MM.1S (cell line): ENCODE measurements around the gene SHROOM3.

Experiments
- DNase-seq: peaks from one replicate; pipeline ENCODE4 v3.0.0-alpha.2; 2015
- H2AFZ ChIP-seq: fragments of 300-600 bp; sonication (generic); 2 replicates; pipeline ENCODE4 v1.6.0; 2016; ENCODE audit warnings: antibody characterized with exemption, low read length
- H3F3A ChIP-seq: fragments of 300-600 bp; sonication (generic); 2 replicates; pipeline ENCODE4 v1.6.1; 2016; ENCODE audit warnings: mild to moderate bottlenecking, antibody characterized with exemption, low read length, moderate library complexity, mixed read lengths; ENCODE audit not compliant: insufficient read depth
- H3K27ac ChIP-seq: fragments of 300-600 bp; sonication (generic); 2 replicates; pipeline ENCODE4 v1.5.1; 2016; ENCODE audit warnings: mild to moderate bottlenecking, low read length
- H3K27me3 ChIP-seq: fragments of 300-600 bp; sonication (generic); replicated peaks from 2 replicates; pipeline ENCODE4 v1.6.0; 2016; ENCODE audit warnings: low read length; ENCODE audit not compliant: insufficient read depth
- H3K36me3 ChIP-seq: fragments of 300-600 bp; sonication (generic); replicated peaks from 2 replicates; pipeline ENCODE4 v1.6.1; 2016; ENCODE audit warnings: mild to moderate bottlenecking, low read length, mixed read lengths; ENCODE audit not compliant: insufficient read depth
- H3K4me1 ChIP-seq: fragments of 300-600 bp; sonication (generic); 2 replicates; pipeline ENCODE4 v1.6.1; 2016; ENCODE audit warnings: low read length, mixed read lengths
- H3K4me2 ChIP-seq: fragments of 300-600 bp; sonication (generic); 2 replicates; pipeline ENCODE4 v1.6.0; 2016; ENCODE audit warnings: low read depth, low read length
- H3K4me3 ChIP-seq: fragments of 300-600 bp; sonication (generic); 2 replicates; pipeline ENCODE4 v1.5.1; 2016; ENCODE audit warnings: low read length, mixed read lengths
- H3K79me2 ChIP-seq: fragments of 300-600 bp; sonication (generic); 2 replicates; pipeline ENCODE4 v1.6.1; 2016; ENCODE audit warnings: mixed run types, low read length, mixed read lengths
- H3K9ac ChIP-seq: fragments of 300-600 bp; sonication (generic); 2 replicates; pipeline ENCODE4 v1.6.1; 2016; ENCODE audit warnings: low read length, mixed read lengths
- H3K9me2 ChIP-seq: fragments of 300-600 bp; sonication (generic); replicated peaks from 2 replicates; pipeline ENCODE4 v1.6.1; 2016; ENCODE audit warnings: mild to moderate bottlenecking, low read length, mixed read lengths; ENCODE audit not compliant: insufficient read depth
- H3K9me3 ChIP-seq: fragments of 300-600 bp; sonication (generic); replicated peaks from 2 replicates; pipeline ENCODE4 v1.6.1; 2016; ENCODE audit warnings: mild to moderate bottlenecking, low read length, mixed read lengths; ENCODE audit not compliant: insufficient read depth
- H4K20me1 ChIP-seq: fragments of 300-600 bp; sonication (generic); 2 replicates; pipeline ENCODE4 v1.6.1; 2016; ENCODE audit warnings: mild to moderate bottlenecking, low read length, moderate library complexity, mixed read lengths; ENCODE audit not compliant: insufficient read depth
- EZH2 ChIP-seq: fragments of 300-600 bp; sonication (generic); optimal IDR thresholded peaks from 2 replicates; pipeline ENCODE3; 2017; ENCODE audit warnings: low read depth, mild to moderate bottlenecking, antibody characterized with exemption, low read length, mixed read lengths
- EZH2phosphoT487 ChIP-seq: fragments of 300-600 bp; sonication (generic); IDR thresholded peaks from 2 replicates; pipeline ENCODE4 v1.6.1; 2018; ENCODE audit warnings: antibody characterized with exemption, low read length
- TF ChIP-seq, protein P1 (sequence below): fragments of 300-600 bp; sonication (generic); IDR thresholded peaks from 2 replicates; pipeline ENCODE4 v1.5.1; 2016; ENCODE audit warnings: antibody characterized with exemption, low read length, mixed read lengths

Gene SHROOM3

DNA sequence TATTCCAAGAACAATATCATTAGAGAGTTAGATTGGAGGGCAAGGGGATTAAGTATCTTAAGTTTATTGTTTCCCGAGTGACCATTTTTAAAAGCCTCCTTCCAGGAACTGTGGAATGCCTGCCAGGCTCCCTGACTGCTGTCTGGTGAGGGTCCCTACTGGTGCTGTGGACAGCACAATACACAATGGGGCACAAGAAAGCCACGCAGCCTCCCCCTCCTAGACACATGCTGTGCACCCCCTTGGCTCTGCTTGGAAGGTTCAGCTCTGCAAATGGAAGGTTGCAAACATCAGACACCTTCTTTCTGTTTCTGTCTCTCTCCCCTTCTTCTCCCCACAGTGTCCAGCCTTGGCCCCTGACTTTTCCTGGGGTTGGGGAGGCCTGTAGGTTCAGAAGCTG is 153.2 kb downstream of the SHROOM3 start:
- Histone ChIP-seq H4K20me1 (no peaks in the 10 kb centered on the region), H3K79me2 (no peaks in the 10 kb centered on the region; the same call in 1 of the 2 replicates), H3K9ac (no peak overlapping the region), H2AFZ (no peak overlapping the region), H3K9me2 (no peaks in the 10 kb centered on the region), H3K27me3 (no peaks in the 10 kb centered on the region), H3K27ac (no peak overlapping the region), H3K4me3 (no peak overlapping the region), H3K4me2 (no peak overlapping the region), H3K4me1 (peaks cover 4% of the 10 kb centered on the region; the same call in 1 of the 2 replicates), H3F3A (0 out of 2 replicates have a peak, but pooled peaks cover 10% of the 10 kb centered on the region), H3K9me3 (no peaks in the 10 kb centered on the region), H3K36me3 (no peaks in the 10 kb centered on the region)
- TF ChIP-seq EZH2 (no peak), EZH2phosphoT487 (no peak)
- TF ChIP-seq, protein P1, sequence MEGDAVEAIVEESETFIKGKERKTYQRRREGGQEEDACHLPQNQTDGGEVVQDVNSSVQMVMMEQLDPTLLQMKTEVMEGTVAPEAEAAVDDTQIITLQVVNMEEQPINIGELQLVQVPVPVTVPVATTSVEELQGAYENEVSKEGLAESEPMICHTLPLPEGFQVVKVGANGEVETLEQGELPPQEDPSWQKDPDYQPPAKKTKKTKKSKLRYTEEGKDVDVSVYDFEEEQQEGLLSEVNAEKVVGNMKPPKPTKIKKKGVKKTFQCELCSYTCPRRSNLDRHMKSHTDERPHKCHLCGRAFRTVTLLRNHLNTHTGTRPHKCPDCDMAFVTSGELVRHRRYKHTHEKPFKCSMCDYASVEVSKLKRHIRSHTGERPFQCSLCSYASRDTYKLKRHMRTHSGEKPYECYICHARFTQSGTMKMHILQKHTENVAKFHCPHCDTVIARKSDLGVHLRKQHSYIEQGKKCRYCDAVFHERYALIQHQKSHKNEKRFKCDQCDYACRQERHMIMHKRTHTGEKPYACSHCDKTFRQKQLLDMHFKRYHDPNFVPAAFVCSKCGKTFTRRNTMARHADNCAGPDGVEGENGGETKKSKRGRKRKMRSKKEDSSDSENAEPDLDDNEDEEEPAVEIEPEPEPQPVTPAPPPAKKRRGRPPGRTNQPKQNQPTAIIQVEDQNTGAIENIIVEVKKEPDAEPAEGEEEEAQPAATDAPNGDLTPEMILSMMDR, result no peak
- DNase-seq, result no peak

DNA sequence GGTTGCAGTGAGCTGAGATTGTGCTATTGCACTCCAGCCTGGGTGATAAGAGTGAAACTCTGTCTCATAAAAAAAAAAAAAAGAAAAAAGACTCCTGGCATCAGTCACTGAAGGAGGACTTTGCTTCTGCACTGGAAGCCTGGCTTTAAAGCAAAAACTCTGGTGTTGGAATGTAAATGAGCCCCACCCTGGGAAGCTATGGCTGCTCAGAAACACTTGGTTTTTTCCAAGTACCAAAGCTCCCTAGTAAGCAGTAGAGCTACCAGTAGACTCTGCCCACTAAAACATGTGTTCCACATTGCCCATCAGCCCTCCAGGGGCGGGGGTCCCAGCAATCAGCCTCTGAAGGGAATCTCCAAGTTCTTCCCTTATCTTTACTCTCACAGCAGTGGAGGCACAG is 154.4 kb downstream of the SHROOM3 start:
- no peaks in the 10 kb centered on the region for H3K9me2 ChIP-seq
- DNase-seq, result no peak
- H3K36me3 ChIP-seq, result no peaks in the 10 kb centered on the region
- no peak overlapping the region for H2AFZ ChIP-seq
- no peaks in the 10 kb centered on the region for H4K20me1 ChIP-seq
- H3K79me2 ChIP-seq, result no peaks in the 10 kb centered on the region; the same call in 1 of the 2 replicates
- 0 out of 2 replicates have a peak, but pooled peaks cover 10% of the 10 kb centered on the region for H3F3A ChIP-seq
- H3K27ac ChIP-seq, result no peak overlapping the region
- H3K9ac ChIP-seq, result no peak overlapping the region
- no peak for TF ChIP-seq EZH2phosphoT487
- TF ChIP-seq EZH2, result no peak
- TF ChIP-seq, protein P1, result no peak
- no peaks in the 10 kb centered on the region for H3K27me3 ChIP-seq
- peaks cover 4% of the 10 kb centered on the region; the same call in 1 of the 2 replicates for H3K4me1 ChIP-seq
- no peak overlapping the region for H3K4me2 ChIP-seq
- no peak overlapping the region for H3K4me3 ChIP-seq
- H3K9me3 ChIP-seq, result no peaks in the 10 kb centered on the region

DNA sequence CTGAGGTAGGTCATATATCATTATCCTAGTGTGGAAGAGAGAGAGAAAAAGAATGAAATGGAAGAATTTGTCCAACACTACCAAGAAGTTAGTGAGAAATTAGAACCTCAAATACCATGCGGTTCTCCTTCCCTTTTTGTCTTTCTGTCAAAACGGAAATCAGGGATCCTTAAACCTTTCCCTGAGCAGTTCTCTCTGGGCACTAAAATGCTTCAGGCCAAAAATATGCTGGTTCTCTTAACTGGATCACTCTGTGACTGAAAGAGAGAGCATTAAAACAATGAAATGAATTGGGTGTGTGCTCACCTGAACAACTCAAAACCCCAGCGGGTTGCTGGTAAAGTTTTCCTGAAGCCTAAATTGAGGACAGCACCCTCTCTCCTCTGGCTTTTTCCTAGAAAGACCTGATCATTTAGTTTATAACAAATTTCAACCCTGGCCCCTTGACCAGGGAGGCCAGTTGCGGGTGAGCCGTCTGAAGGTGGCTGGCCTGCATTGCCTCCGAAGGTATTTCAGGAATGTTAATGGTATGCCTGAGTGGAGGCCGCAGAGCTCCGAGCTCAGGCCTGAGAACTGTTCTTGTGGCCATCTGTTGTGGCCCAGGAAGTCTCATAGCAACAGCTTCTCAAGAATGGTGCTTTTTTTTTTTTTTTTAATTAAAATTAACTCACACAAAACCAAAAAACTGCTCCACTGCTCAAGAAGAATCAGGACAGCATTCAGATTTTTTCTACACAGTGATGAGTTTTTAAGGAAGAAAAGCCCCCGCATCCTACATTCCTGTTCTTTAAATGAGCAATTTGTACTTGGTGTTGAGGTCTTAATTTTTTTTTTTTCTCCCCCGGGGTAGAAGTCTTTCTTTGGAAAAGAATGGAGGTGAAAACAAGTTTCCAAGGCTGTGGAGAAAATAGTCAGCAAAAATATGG is 155.1 kb downstream of the SHROOM3 start:
- no peak for DNase-seq
- H3K9me2 ChIP-seq, result no peaks in the 10 kb centered on the region
- no peak overlapping the region for H3K27ac ChIP-seq
- no peaks in the 10 kb centered on the region for H4K20me1 ChIP-seq
- H3K79me2 ChIP-seq, result no peaks in the 10 kb centered on the region; the same call in 1 of the 2 replicates
- no peaks in the 10 kb centered on the region for H3K36me3 ChIP-seq
- no peak overlapping the region for H2AFZ ChIP-seq
- peaks cover 3% of the 10 kb centered on the region; the same call in 1 of the 2 replicates for H3K4me1 ChIP-seq
- H3K9ac ChIP-seq, result no peak overlapping the region
- TF ChIP-seq EZH2 (no peak), EZH2phosphoT487 (no peak)
- TF ChIP-seq, protein P1, result no peak
- H3F3A ChIP-seq, result 0 out of 2 replicates have a peak, but pooled peaks cover 10% of the 10 kb centered on the region
- no peak overlapping the region for H3K4me3 ChIP-seq
- H3K9me3 ChIP-seq, result no peaks in the 10 kb centered on the region
- H3K27me3 ChIP-seq, result no peaks in the 10 kb centered on the region
- H3K4me2 ChIP-seq, result no peak overlapping the region
